Natural killer cell (primary cell): ENCODE results near the gene PPFIA3. TPM values are rescaled to one million over a fixed set of nuclear protein-coding genes. Genes with fewer than 3 reads are reported as not detected.

Experiments used
- ATAC-seq, 3 donors: fragments of 150-1000 bp in 2 of 3; fragments of 200-7000 bp in 1 of 3; cut with Tn5 transposase; 1 replicate in 1 of 3; 2 replicates in 2 of 3; pipeline ENCODE4 v1.10.0; 2021; ENCODE audit warnings: mild to moderate bottlenecking in 2 of 3, moderate library complexity in 2 of 3
- DNase-seq, 2 donors: peaks; one replicate each; pipeline versions ENCODE4 v3.0.0 to v3.0.0-alpha.2; 2013 to 2021; ENCODE audit warnings: mixed read lengths in 1 of 2
- H3K27ac ChIP-seq: one replicate; pipeline ENCODE4 v1.5.1; 2013; ENCODE audit warnings: mild to moderate bottlenecking, low read length
- H3K27me3 ChIP-seq: one replicate; pipeline ENCODE4 v1.6.1; 2013; ENCODE audit warnings: low read length; ENCODE audit not compliant: control insufficient read depth, insufficient read depth
- H3K36me3 ChIP-seq: one replicate; pipeline ENCODE4 v1.6.1; 2013; ENCODE audit warnings: low read length; ENCODE audit not compliant: control insufficient read depth, insufficient read depth
- H3K4me1 ChIP-seq: one replicate; pipeline ENCODE4 v1.6.1; 2013; ENCODE audit warnings: low read length; ENCODE audit not compliant: control insufficient read depth, insufficient read depth
- H3K4me3 ChIP-seq: one replicate; pipeline ENCODE4 v1.5.1; 2013; ENCODE audit warnings: low read length
- H3K9me3 ChIP-seq: one replicate; pipeline ENCODE4 v1.6.1; 2013; ENCODE audit warnings: low read length; ENCODE audit not compliant: control insufficient read depth, insufficient read depth
- H3K27ac Mint-ChIP-seq, 2 donors: one replicate each; pipeline ENCODE4 v1.8.0; 2022; ENCODE audit warnings: mild to moderate bottlenecking in 2 of 2, mixed read lengths in 2 of 2, moderate library complexity in 1 of 2
- H3K27me3 Mint-ChIP-seq, 2 donors: one replicate each; pipeline ENCODE4 v1.8.0; 2022; ENCODE audit warnings: low read depth in 2 of 2, mixed read lengths in 2 of 2
- H3K36me3 Mint-ChIP-seq: one replicate; pipeline ENCODE4 v1.8.0; 2022; ENCODE audit warnings: mixed read lengths
- H3K4me1 Mint-ChIP-seq, 2 donors: one replicate each; pipeline ENCODE4 v1.8.0; 2022; ENCODE audit warnings: mixed read lengths in 2 of 2
- H3K4me3 Mint-ChIP-seq: one replicate; pipeline ENCODE4 v1.8.0; 2022; ENCODE audit warnings: mild to moderate bottlenecking, moderate library complexity, mixed read lengths
- H3K9me3 Mint-ChIP-seq, 2 donors: one replicate each; pipeline ENCODE4 v1.8.0; 2022; ENCODE audit warnings: mixed read lengths in 2 of 2
- WGBS: methylation state at CpG from one replicate; pipeline ENCODE4 v1.1.7; 2013; ENCODE audit warnings: missing lambda C conversion rate; ENCODE audit not compliant: insufficient coverage; 5-methylcytosine and 5-hydroxymethylcytosine counted together
- intact Hi-C: fragments of 100-400 bp; cut with micrococcal nuclease; formaldehyde crosslinking; loops from one replicate; pipeline ENCODE4 v1.14.2; 2022
- total RNA-seq, 4 donors: library from RNA; stranded (reverse); fragments of 120-200 nt in 1 of 4; gene quantifications; one replicate each; pipeline versions ENCODE4 v1.2.3 to v1.2.4, GENCODE V29; 2013 to 2022
- TF ChIP-seq, protein P1 (sequence below): fragments of 200-600 bp; IDR thresholded peaks from one replicate; pipeline ENCODE4 v1.8.0; 2022; ENCODE audit warnings: antibody characterized with exemption

PPFIA3 gene
- total RNA-seq, 3 donors from 2014 or later (not counting 1 experiment from before 2014, with no cell fraction given): 5.3 to 5.5 (median 5.3) TPM

DNA sequence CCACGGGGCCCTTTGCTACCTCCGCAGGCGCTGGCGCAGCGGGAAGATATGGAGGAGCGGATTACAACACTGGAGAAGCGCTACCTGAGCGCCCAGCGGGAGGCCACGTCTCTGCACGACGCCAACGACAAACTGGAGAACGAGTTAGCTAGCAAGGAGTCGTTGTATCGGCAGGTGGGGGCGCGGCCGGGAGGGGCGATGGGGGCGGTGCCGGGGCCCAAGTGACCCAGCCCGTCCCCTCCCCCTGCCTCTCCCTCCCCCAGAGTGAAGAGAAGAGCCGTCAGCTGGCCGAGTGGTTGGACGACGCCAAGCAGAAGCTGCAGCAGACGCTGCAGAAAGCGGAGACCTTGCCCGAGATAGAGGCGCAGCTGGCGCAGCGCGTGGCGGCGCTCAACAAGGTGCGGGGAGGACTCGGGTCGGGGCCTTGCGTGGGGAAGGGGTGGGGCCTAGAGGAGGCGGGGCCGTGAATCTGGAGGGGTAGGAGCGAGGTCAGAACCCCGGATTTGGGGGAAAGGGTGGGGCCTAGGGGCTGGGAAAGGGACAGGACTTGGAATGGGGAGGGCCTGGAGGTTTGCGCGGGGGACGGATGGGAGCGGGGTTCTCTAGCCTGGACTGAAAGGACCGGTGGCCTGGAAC lies 13.7 kb downstream of the PPFIA3 start:
- Histone ChIP-seq H3K4me3 (no peak overlapping the region), H3K36me3 (no peaks in the 10 kb centered on the region)
- 36% methylated on average over 49 of the region's 49 CpGs for WGBS

DNA sequence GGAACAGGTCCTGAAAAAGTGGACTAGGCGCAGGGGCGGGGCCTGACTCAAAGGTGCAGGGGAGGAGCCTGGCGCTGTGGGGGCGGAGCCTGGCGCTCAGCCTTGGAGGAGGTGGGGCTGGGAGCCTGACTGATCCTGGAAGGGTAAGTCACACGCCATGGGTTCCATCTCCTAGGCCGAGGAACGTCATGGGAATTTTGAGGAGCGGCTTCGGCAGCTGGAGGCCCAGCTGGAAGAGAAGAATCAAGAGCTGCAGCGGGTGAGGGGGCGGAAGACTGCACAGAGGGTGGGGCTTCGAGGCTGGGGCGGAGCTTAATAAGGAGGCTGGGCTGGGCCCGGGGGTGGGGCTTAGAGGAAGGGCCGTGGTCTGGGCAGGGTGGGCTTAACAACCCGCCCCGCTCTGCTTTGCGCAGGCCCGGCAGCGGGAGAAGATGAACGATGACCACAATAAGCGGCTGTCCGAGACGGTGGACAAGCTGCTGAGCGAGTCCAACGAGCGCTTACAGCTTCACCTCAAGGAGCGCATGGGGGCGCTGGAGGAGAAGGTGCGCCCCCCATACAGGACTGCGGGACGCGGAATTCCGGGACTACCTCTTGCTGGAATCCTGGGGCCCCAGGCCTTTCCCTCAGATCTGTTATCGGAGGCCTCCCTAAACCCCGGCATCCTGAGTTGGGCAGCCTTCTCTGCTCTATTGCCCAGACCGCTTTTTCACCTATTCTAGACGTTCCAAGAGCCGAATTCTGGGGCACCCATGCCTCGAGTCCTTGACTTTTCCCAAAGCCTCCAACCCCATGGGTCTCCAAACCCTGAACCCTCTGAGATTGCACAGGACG lies 14.5 kb downstream of the PPFIA3 start:
- H3K27ac Mint-ChIP-seq: peak overlapping the region in 1 of 2 donors; percentile 35
- no peaks in the 10 kb centered on the region for H3K9me3 Mint-ChIP-seq
- WGBS: 35% methylated on average over 42 of the region's 42 CpGs
- TF ChIP-seq, protein P1, sequence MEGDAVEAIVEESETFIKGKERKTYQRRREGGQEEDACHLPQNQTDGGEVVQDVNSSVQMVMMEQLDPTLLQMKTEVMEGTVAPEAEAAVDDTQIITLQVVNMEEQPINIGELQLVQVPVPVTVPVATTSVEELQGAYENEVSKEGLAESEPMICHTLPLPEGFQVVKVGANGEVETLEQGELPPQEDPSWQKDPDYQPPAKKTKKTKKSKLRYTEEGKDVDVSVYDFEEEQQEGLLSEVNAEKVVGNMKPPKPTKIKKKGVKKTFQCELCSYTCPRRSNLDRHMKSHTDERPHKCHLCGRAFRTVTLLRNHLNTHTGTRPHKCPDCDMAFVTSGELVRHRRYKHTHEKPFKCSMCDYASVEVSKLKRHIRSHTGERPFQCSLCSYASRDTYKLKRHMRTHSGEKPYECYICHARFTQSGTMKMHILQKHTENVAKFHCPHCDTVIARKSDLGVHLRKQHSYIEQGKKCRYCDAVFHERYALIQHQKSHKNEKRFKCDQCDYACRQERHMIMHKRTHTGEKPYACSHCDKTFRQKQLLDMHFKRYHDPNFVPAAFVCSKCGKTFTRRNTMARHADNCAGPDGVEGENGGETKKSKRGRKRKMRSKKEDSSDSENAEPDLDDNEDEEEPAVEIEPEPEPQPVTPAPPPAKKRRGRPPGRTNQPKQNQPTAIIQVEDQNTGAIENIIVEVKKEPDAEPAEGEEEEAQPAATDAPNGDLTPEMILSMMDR: no peak
- peak in 1 of 2 donors; percentile 65 for DNase-seq
- Histone ChIP-seq H3K27me3 (peaks cover 2% of the 10 kb centered on the region), H3K27ac (no peak overlapping the region), H3K4me3 (peak overlapping the region; percentile 20), H3K9me3 (no peaks in the 10 kb centered on the region), H3K36me3 (no peaks in the 10 kb centered on the region), H3K4me1 (peaks cover 17% of the 10 kb centered on the region)
- no peaks in the 10 kb centered on the region for H3K36me3 Mint-ChIP-seq
- intact Hi-C loops: no loop called here
- ATAC-seq: peak; percentile 75 to 83 (median 81)
- H3K27me3 Mint-ChIP-seq: peaks cover 0 to 11% of the 10 kb centered on the region in 2 donors
- peaks cover 15 to 23% of the 10 kb centered on the region in 2 donors for H3K4me1 Mint-ChIP-seq
- H3K4me3 Mint-ChIP-seq: peak overlapping the region; percentile 79

More for the DNA sequence above, 13.7 kb downstream of the PPFIA3 start:
- peaks cover 0 to 11% of the 10 kb centered on the region in 2 donors for H3K27me3 Mint-ChIP-seq
- H3K9me3 Mint-ChIP-seq: no peaks in the 10 kb centered on the region
- Histone ChIP-seq H3K9me3 (no peaks in the 10 kb centered on the region), H3K4me1 (peaks cover 24% of the 10 kb centered on the region), H3K27ac (no peak overlapping the region), H3K27me3 (peaks cover 2% of the 10 kb centered on the region)
- ATAC-seq (peak; percentile 20 to 28 (median 28)), DNase-seq (peak in 1 of 2 donors; percentile 53)
- H3K4me1 Mint-ChIP-seq: peaks cover 22 to 31% of the 10 kb centered on the region in 2 donors
- intact Hi-C loops: no loop called here
- no peaks in the 10 kb centered on the region for H3K36me3 Mint-ChIP-seq
- peak overlapping the region; percentile 79 for H3K4me3 Mint-ChIP-seq
- TF ChIP-seq, protein P1: no peak
- peak overlapping the region in 1 of 2 donors; percentile 35 for H3K27ac Mint-ChIP-seq

DNA sequence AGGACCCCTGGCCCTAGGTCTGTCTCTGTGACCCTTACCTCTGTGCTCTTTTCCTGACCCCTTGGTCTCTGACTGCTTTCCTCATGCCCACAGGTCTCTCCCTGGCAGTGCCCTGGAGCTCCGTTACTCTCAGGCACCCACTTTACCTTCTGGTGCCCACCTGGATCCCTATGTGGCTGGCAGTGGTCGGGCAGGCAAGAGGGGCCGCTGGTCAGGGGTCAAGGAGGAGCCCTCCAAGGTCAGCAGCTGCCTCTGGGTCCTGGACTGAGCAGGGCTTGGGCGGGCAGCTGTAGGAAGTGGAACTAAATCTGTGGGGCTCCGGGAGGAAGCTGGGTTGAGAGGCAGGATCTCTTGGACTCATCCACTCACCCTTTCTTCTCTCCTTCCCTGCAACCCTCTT lies 16.3 kb downstream of the PPFIA3 start:
- no peak overlapping the region for H3K27ac ChIP-seq

More for the DNA sequence above, 16.3 kb downstream of the PPFIA3 start:
- Histone ChIP-seq H3K4me3 (no peak overlapping the region), H3K36me3 (no peaks in the 10 kb centered on the region), H3K9me3 (no peaks in the 10 kb centered on the region), H3K4me1 (peaks cover 16% of the 10 kb centered on the region), H3K27me3 (peaks cover 2% of the 10 kb centered on the region)
- Mint-ChIP-seq H3K4me3 (no peak overlapping the region), H3K27ac (no peak overlapping the region), H3K9me3 (no peaks in the 10 kb centered on the region), H3K36me3 (no peaks in the 10 kb centered on the region), H3K27me3 (peaks cover 0 to 11% of the 10 kb centered on the region in 2 donors), H3K4me1 (peaks cover 11 to 18% of the 10 kb centered on the region in 2 donors)
- TF ChIP-seq, protein P1: no peak
- 83% methylated on average over 5 of the region's 5 CpGs for WGBS
- DNase-seq: no peak
- intact Hi-C loops: no loop called here
- ATAC-seq: no peak
